K562 (cell line): ENCODE measurements around the gene WNT6. TPM values are rescaled to one million over a fixed set of nuclear protein-coding genes. Genes with fewer than 3 reads are reported as not detected.

Experiments
- ARID4B ChIP-seq: sonication (generic); formaldehyde crosslinking; IDR thresholded peaks from 2 replicates; pipeline ENCODE4 v1.8.0; 2022; ENCODE audit warnings: mild to moderate bottlenecking, missing genetic modification reagents
- CXXC5 ChIP-seq: fragments of 250-450 bp; sonication (Bioruptor Pico); IDR thresholded peaks from 2 replicates; pipeline ENCODE4 v1.8.0; 2022; ENCODE audit warnings: inconsistent platforms, mild to moderate bottlenecking, moderate library complexity
- GATAD2A ChIP-seq: fragments of 450-650 bp; IDR thresholded peaks from 2 replicates; pipeline ENCODE4 v1.6.1; 2017
- KDM2B ChIP-seq: fragments of 250-450 bp; sonication (Bioruptor Pico); IDR thresholded peaks from 2 replicates; pipeline ENCODE4 v1.8.0; 2021; ENCODE audit warnings: mild to moderate bottlenecking, moderate library complexity
- MCM5 ChIP-seq: fragments of 450-650 bp; IDR thresholded peaks from 2 replicates; pipeline ENCODE4 v1.6.1; 2016; ENCODE audit warnings: low read depth
- MGA ChIP-seq: fragments of 450-650 bp; IDR thresholded peaks from 2 replicates; pipeline ENCODE4 v1.6.1; 2016; ENCODE audit warnings: mild to moderate bottlenecking, moderate library complexity
- ZKSCAN8 ChIP-seq: fragments of 200-800 bp; sonication (Bioruptor generic); IDR thresholded peaks from 2 replicates; pipeline ENCODE4 v1.6.1; 2016; ENCODE audit warnings: missing genetic modification characterization, missing compliant biosample characterization
- ZNF77 ChIP-seq: fragments of 250-450 bp; sonication (Bioruptor Pico); IDR thresholded peaks from 2 replicates; pipeline ENCODE4 v1.5.0; 2020
- polyA plus RNA-seq, 8 experiments: library from polyadenylated mRNA; depleted of rRNA in 4 of 8; stranded (reverse) in 5 of 8; unstranded in 3 of 8; fragments of >200 nt; fragmentation: Nextera tagmentation in 2 of 8; fragmentation: Illumina TruSeq in 1 of 8; extraction: Ambion mirVana in 2 of 8; extraction: Trizol in 1 of 8; gene quantifications; 2 replicates each; pipeline versions ENCODE4 v1.2.1 to v1.2.3, GENCODE V29; 2011 to 2014; ENCODE audit warnings: inconsistent platforms in 1 of 8, missing spikeins in 1 of 8
- total RNA-seq, 7 experiments: library from RNA; depleted of rRNA in 6 of 7; stranded (reverse); fragments of >200 nt in 6 of 7; fragmentation: Illumina TruSeq in 2 of 7; extraction: Trizol in 2 of 7; gene quantifications; 2 replicates each; pipeline versions ENCODE4 v1.2.1 to v1.2.3, GENCODE V29; 2011 to 2021; ENCODE audit warnings: low replicate concordance in 1 of 7
- TF ChIP-seq, protein P1 (sequence below): IDR thresholded peaks from 2 replicates; pipeline ENCODE4 v1.6.1; 2014; ENCODE audit warnings: antibody characterized with exemption

WNT6 gene
- total and polyA plus RNA-seq, 9 of the 15 experiments (the other 6 are each of a cell fraction or from before 2014, with no cell fraction given), result not detected

DNA sequence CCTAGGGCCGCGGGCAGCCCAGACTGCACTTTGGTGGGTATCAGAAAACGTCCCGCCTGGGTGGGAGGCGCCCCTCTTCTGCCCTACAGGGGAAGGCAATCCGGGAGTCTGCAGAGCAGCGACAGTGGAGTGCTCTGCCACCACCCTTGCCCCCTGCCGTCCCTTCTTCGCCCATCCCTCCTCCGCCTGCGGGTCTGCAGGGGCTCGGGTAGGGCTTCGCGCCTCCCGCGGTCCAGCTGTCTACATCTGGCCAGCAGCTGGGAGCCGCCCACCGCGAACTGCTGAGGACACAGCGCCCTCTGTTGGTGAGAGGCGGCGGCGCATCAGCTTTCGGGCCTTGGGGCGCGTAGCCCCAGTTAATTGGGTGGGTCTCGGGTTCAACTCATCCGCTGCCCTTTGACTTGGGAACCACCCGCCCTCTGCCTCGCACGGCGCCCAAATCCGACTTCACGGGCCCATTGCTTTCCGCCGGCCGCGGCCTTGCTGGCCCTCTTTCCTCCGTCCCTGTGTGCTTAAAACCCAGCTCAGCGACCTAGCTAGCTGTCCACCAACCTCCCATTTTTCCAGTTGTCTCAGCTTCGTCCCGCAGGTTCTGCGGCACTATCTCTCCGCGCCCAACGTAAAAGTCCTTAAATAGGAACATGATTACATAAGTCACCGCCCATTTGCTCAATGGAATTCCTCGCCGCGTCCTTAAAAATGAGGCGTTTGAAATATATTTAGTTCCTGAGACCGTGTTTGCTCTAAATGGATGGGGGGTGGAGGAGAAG is 38.7 kb downstream of the WNT6 start (continued):
- peak; percentile 86 for TF ChIP-seq MGA
- TF ChIP-seq ZKSCAN8 (CRISPR knock-in tag), result no peak
- TF ChIP-seq ARID4B, result peak; percentile 35; the same call in 1 of the 2 replicates
- no peak for TF ChIP-seq ZNF77 (CRISPR knock-in tag)
- no peak for TF ChIP-seq GATAD2A
- no peak for TF ChIP-seq KDM2B (CRISPR knock-in tag)
- TF ChIP-seq, protein P1, sequence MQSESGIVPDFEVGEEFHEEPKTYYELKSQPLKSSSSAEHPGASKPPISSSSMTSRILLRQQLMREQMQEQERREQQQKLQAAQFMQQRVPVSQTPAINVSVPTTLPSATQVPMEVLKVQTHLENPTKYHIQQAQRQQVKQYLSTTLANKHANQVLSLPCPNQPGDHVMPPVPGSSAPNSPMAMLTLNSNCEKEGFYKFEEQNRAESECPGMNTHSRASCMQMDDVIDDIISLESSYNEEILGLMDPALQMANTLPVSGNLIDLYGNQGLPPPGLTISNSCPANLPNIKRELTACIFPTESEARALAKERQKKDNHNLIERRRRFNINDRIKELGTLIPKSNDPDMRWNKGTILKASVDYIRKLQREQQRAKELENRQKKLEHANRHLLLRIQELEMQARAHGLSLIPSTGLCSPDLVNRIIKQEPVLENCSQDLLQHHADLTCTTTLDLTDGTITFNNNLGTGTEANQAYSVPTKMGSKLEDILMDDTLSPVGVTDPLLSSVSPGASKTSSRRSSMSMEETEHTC, result no peak
- TF ChIP-seq CXXC5 (CRISPR knock-in tag), result peak; percentile 23; the same call in 1 of the 2 replicates
- TF ChIP-seq MCM5, result no peak
